Endothelial cell of umbilical vein (primary cell): ENCODE measurements around the gene INPP4B. TPM values are rescaled to one million over a fixed set of nuclear protein-coding genes. Genes with fewer than 3 reads are reported as not detected.

Source experiments
- BruUV-seq: library from RNA; stranded (reverse); fragments of 400-500 nt; replicated peaks from 2 replicates; lab custom pipeline; 2021; lab: Mats Ljungman, UMichigan
- CTCF ChIA-PET: fragments of 300-600, 350-600 bp; sonication (Branson Sonifier 250); formaldehyde crosslinking; loops from one replicate; lab custom pipeline; 2021; ENCODE audit warnings: antibody characterized with exemption, inconsistent platforms; lab: Charles Lee
- POLR2A ChIA-PET: fragments of 300-600, 350-600 bp; sonication (Branson Sonifier 250); formaldehyde crosslinking; loops from one replicate; lab custom pipeline; 2021; ENCODE audit warnings: antibody characterized with exemption, inconsistent platforms; lab: Charles Lee
- DNase-seq: peaks from one replicate; pipeline ENCODE4 v3.0.0-alpha.2; 2011; ENCODE audit warnings: low read depth, low spot score
- FAIRE-seq: peaks from 2 replicates; lab custom pipeline; 2011; peaks lifted over from hg19 to GRCh38; lab: Jason Lieb, UNC
- H2AFZ ChIP-seq: 2 replicates; pipeline ENCODE4 v1.6.0; 2012; ENCODE audit warnings: low read depth, low read length, control low read depth, inconsistent platforms
- H3K27ac ChIP-seq: 2 replicates; pipeline ENCODE4 v1.5.1; 2011; ENCODE audit warnings: low read depth, mild to moderate bottlenecking, control low read depth, low read length, moderate library complexity; ENCODE audit not compliant: insufficient read depth
- H3K27me3 ChIP-seq, 2 experiments: 2 replicates each; pipeline versions ENCODE4 v1.6.0 to v1.6.1; 2011; ENCODE audit warnings: low read length in 2 of 2, mixed read lengths in 1 of 2; ENCODE audit not compliant: control insufficient read depth in 2 of 2, insufficient read depth in 2 of 2
- H3K36me3 ChIP-seq, 2 experiments: 2 replicates in 1 of 2; 3 replicates in 1 of 2; pipeline ENCODE4 v1.5.1; 2011; ENCODE audit warnings: low read length in 2 of 2, mild to moderate bottlenecking in 1 of 2, moderate library complexity in 1 of 2; ENCODE audit not compliant: control insufficient read depth in 2 of 2, insufficient read depth in 2 of 2; ENCODE audit errors: extremely low read depth in 1 of 2
- H3K4me1 ChIP-seq: 3 replicates; pipeline ENCODE4 v1.5.1; 2011; ENCODE audit warnings: mild to moderate bottlenecking, low read length; ENCODE audit not compliant: control insufficient read depth, insufficient read depth; ENCODE audit errors: extremely low read depth
- H3K4me2 ChIP-seq: 2 replicates; pipeline ENCODE4 v1.6.1; 2011; ENCODE audit warnings: low read length, control low read depth, mixed read lengths; ENCODE audit not compliant: insufficient read depth
- H3K4me3 ChIP-seq, 3 experiments: fragments of 200-600 bp in 1 of 3; sonication (generic), shearing (Covaris generic) in 1 of 3; replicated peaks in 1 of 3; 2 replicates each; pipeline ENCODE4 v1.5.1; 2011 to 2016; ENCODE audit warnings: control low read depth in 3 of 3, low read length in 3 of 3, mild to moderate bottlenecking in 2 of 3, inconsistent platforms in 1 of 3, low read depth in 1 of 3, moderate library complexity in 1 of 3; ENCODE audit not compliant: insufficient read depth in 1 of 3
- H3K79me2 ChIP-seq: 2 replicates; pipeline ENCODE4 v1.6.0; 2012; ENCODE audit warnings: low read length, inconsistent platforms; ENCODE audit not compliant: control insufficient read depth, insufficient read depth
- H3K9ac ChIP-seq: replicated peaks from 2 replicates; pipeline ENCODE3; 2011; ENCODE audit warnings: low read length, control low read depth; ENCODE audit not compliant: insufficient read depth; ENCODE audit errors: extremely low read depth
- H3K9me1 ChIP-seq: replicated peaks from 3 replicates; pipeline ENCODE4 v1.6.0; 2011; ENCODE audit warnings: mild to moderate bottlenecking, low read length; ENCODE audit not compliant: control insufficient read depth, insufficient read depth; ENCODE audit errors: extremely low read depth
- H3K9me3 ChIP-seq: replicated peaks from 2 replicates; pipeline ENCODE4 v1.5.1; 2012; ENCODE audit warnings: low read length, inconsistent platforms; ENCODE audit not compliant: control insufficient read depth, insufficient read depth
- H4K20me1 ChIP-seq: replicated peaks from 2 replicates; pipeline ENCODE3; 2011; ENCODE audit warnings: mild to moderate bottlenecking, low read length; ENCODE audit not compliant: control insufficient read depth, insufficient read depth; ENCODE audit errors: extremely low read depth
- CTCF ChIP-seq, 2 donors: IDR thresholded peaks; 1 replicate in 1 of 2; 2 replicates in 1 of 2; pipeline ENCODE4 v1.5.1; 2011; ENCODE audit warnings: low read length in 2 of 2, mild to moderate bottlenecking in 2 of 2, moderate library complexity in 2 of 2, control low read depth in 1 of 2, inconsistent platforms in 1 of 2, low read depth in 1 of 2; ENCODE audit not compliant: insufficient read depth in 1 of 2; ENCODE audit errors: extremely low read depth in 1 of 2
- EZH2 ChIP-seq: IDR thresholded peaks from 2 replicates; pipeline ENCODE4 v1.6.1; 2012; ENCODE audit warnings: borderline replicate concordance, low read depth, mild to moderate bottlenecking, moderate library complexity, low read length, inconsistent platforms; ENCODE audit not compliant: severe bottlenecking
- FOS ChIP-seq: IDR thresholded peaks from 2 replicates; pipeline ENCODE4 v1.6.1; 2011; ENCODE audit warnings: mild to moderate bottlenecking, low read length, moderate library complexity, borderline replicate concordance; ENCODE audit not compliant: insufficient read depth
- GATA2 ChIP-seq: IDR thresholded peaks from 2 replicates; pipeline ENCODE4 v1.7.0; 2011; ENCODE audit warnings: low read depth, mild to moderate bottlenecking, moderate library complexity, mixed read lengths, low read length; ENCODE audit not compliant: insufficient read length, insufficient read depth
- JUN ChIP-seq: IDR thresholded peaks from 2 replicates; pipeline ENCODE4 v1.6.1; 2011; ENCODE audit warnings: borderline replicate concordance, low read depth; ENCODE audit not compliant: insufficient read length, insufficient read depth
- MAX ChIP-seq: IDR thresholded peaks from 2 replicates; pipeline ENCODE4 v1.6.1; 2011; ENCODE audit not compliant: insufficient read depth, insufficient read length
- MYC ChIP-seq: IDR thresholded peaks from one replicate; pipeline ENCODE4 v1.6.1; 2011; ENCODE audit warnings: mild to moderate bottlenecking, low read depth, low read length
- POLR2A ChIP-seq: IDR thresholded peaks from 2 replicates; pipeline ENCODE4 v1.6.1; 2012; ENCODE audit warnings: low read depth, mild to moderate bottlenecking, control low read depth, low read length
- POLR2AphosphoS5 ChIP-seq: IDR thresholded peaks from 2 replicates; pipeline ENCODE4 v1.6.1; 2012; ENCODE audit warnings: low read depth, mild to moderate bottlenecking, control low read depth, low read length, moderate library complexity; ENCODE audit not compliant: insufficient read depth
- dilution Hi-C: fragments of 300-500 bp; cut with MboI; formaldehyde crosslinking; loops from one replicate; pipeline ENCODE4 v1.15.0; 2019; ENCODE audit warnings: low sequenced_read_pairs; ENCODE audit not compliant: extremely low pct_ligation_motif_present
- intact Hi-C: fragments of 100-400 bp; cut with micrococcal nuclease; formaldehyde crosslinking; loops from one replicate; pipeline ENCODE4 v1.10.0; 2022
- polyA plus RNA-seq, 4 experiments: library from polyadenylated mRNA; depleted of rRNA in 3 of 4; stranded (reverse) in 3 of 4; unstranded in 1 of 4; fragments of >200 nt; gene quantifications; 2 replicates each; pipeline versions ENCODE4 v1.2.1 to v1.2.3, GENCODE V29; 2011 to 2012; ENCODE audit warnings: missing spikeins in 1 of 4
- total RNA-seq: library from RNA; stranded (reverse); gene quantifications from 2 replicates; pipeline ENCODE4 v1.2.3, GENCODE V29; 2021

INPP4B gene
- total and polyA plus RNA-seq, 2 donors (not counting 3 experiments of a cell fraction or from before 2014, with no cell fraction given), result 0.41 to 3.1 TPM

GRCh38 chr4:142124874-142125273 is 721.2 kb downstream of the INPP4B start:
- no peaks in the 10 kb centered on the region for H4K20me1 ChIP-seq
- no peaks in the 10 kb centered on the region for H3K79me2 ChIP-seq
- H3K9ac ChIP-seq, result no peak overlapping the region
- H3K27ac ChIP-seq, result no peak overlapping the region
- TF ChIP-seq EZH2 (no peak), CTCF (IDR thresholded peaks at IDR 0.05; ENCODE audit: extremely low read depth in 1 of 2, insufficient read depth in 1 of 2, low read depth in 1 of 2, low read length in 2 of 2) (no peak), POLR2A (no peak), GATA2 (no peak), JUN (no peak), MYC (no peak), POLR2AphosphoS5 (no peak), FOS (no peak), MAX (no peak)
- POLR2A ChIA-PET, result no interaction called here
- H3K4me2 ChIP-seq, result no peak overlapping the region
- CTCF ChIA-PET, result interaction anchor here (0.5 to 2.3 kb wide), 3 partner anchors 594 to 779 kb away, joined by 3 to 23 read pairs (median 6); no protein-coding TSS in a partner anchor
- no peaks in the 10 kb centered on the region for H3K9me3 ChIP-seq
- intact Hi-C loops (loop anchor here (5.0 to 10.0 kb wide), 5 partner anchors 142 to 968 kb away; no protein-coding TSS in a partner anchor), dilution Hi-C loops (no loop called here)
- no peak overlapping the region for H3K4me3 ChIP-seq
- H3K4me1 ChIP-seq, result peaks cover 47% of the 10 kb centered on the region
- H3K9me1 ChIP-seq, result no peaks in the 10 kb centered on the region
- no peaks in the 10 kb centered on the region for H3K36me3 ChIP-seq
- no peaks in the 10 kb centered on the region for H3K27me3 ChIP-seq
- no peak for FAIRE-seq
- DNase-seq, result no peak
- no peak overlapping the region for H2AFZ ChIP-seq
- no TSS peak for BruUV-seq
